Gastroesophageal sphincter (tissue), 3 donors: ENCODE measurements around the gene ADAR.

Experiments used
- CTCF ChIP-seq, 4 experiments: fragments of 200-600 bp in 2 of 4; fragments of 450-650 bp in 2 of 4; sonication (generic) in 1 of 4; IDR thresholded peaks; one replicate each; pipeline ENCODE4 v1.5.1; 2017 to 2019; ENCODE audit warnings: antibody characterized with exemption in 4 of 4, mild to moderate bottlenecking in 2 of 4, moderate library complexity in 2 of 4
- EP300 ChIP-seq: sonication (generic); formaldehyde crosslinking; IDR thresholded peaks from one replicate; pipeline ENCODE4 v1.6.1; 2017; ENCODE audit warnings: antibody characterized with exemption, mild to moderate bottlenecking
- POLR2A ChIP-seq, 2 donors: fragments of 450-650 bp; IDR thresholded peaks; one replicate each; pipeline ENCODE4 v1.6.1; 2017; ENCODE audit warnings: antibody characterized with exemption in 2 of 2, mild to moderate bottlenecking in 2 of 2, moderate library complexity in 1 of 2
- POLR2AphosphoS5 ChIP-seq: sonication (generic); formaldehyde crosslinking; IDR thresholded peaks from one replicate; pipeline ENCODE4 v1.6.1; 2017; ENCODE audit warnings: antibody characterized with exemption

GRCh38 chr1:154574716-154575115 lies 33.3 kb downstream of the ADAR start:
- TF ChIP-seq POLR2AphosphoS5 (no peak), CTCF (IDR thresholded peaks at IDR 0.05) (no peak), POLR2A (IDR thresholded peaks at IDR 0.05) (no peak), EP300 (no peak)
